Daoy (cell line): ENCODE measurements around the gene NADK2. TPM values are rescaled to one million over a fixed set of nuclear protein-coding genes. Genes with fewer than 3 reads are reported as not detected.

Experiments
- DNase-seq: peaks from one replicate; pipeline ENCODE4 v3.0.0-alpha.2; 2015; ENCODE audit warnings: low read depth
- total RNA-seq: library from RNA; depleted of rRNA; stranded (reverse); fragments of >200 nt; shearing (Covaris generic); gene quantifications from 2 replicates; pipeline ENCODE4 v1.2.3, GENCODE V29; 2014

Gene NADK2
- total RNA-seq, 1 experiment from 2014 or later, result 21.2 TPM

DNA sequence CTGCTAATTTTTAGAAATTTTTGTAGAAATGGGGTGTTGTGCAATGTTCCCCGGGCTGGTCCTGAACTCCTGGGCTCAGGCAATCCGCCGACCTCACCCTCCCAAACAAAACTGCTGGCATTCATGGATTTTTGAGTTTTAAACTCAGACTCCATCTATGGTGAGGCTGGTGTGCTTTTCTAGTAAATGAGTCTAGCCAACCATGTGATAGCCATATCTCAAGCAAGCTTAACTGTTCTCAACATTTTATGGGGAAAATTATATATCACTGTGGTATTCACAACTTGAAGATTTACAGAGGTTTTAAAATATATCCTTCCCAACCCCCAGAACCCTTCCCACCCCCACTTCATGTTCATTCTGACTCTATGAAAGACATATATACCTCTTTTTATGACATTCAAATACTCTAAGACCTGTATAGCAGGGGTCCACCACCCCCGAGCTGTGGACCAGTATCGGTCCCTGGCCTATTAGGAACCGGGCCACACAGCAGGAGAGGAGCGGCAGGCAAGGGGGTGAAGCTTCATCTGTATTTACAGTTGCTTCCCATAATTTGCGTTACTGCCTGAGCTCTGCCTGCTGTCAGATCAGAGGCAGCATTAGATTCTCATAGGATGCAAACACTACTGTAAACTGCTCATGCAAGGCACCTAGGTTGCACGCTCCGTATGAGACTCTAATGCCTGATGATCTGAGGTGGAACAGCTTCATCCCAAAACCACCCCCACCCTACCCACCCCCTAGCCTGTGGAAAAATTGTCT is 4.5 kb upstream of the NADK2 start:
- DNase-seq, result no peak

DNA sequence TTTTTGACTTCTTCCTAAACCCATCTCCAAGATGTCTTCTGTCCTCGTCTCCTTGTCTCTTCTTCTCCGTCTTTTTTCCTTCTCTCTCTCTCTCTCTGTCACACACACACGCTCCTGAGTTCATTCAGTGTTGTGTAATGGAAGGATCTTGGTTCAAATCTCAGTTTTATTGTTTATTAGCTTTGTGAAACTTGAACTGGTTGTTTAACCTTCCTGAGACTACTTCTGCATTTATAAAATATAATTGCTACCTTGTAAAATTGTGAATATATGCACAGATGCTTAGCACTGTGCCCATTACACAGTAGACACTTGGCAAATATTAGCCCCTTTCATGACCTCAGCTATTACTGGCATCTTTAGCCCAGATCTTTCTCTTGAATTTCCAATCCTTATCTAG is 2.4 kb upstream of the NADK2 start:
- DNase-seq, result no peak

DNA sequence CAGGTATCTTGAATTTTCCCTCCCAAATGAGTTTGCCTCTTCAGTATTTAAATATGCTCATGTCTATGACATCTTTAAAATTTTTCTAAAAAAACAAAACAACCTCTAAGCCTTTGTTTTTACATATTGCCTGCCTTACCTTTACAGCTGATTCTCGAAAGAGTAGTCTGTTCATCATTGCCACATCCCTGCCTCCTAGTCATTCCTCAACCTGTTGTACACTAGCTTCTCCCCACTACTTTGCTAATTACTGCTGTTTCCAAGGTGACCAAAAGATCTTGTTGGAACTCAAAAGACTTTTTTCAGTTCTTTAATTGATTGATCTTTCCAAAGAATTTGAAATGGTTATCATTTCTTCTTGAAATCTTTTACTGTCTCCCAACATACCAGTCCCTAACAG is 1.9 kb upstream of the NADK2 start:
- DNase-seq, result no peak

DNA sequence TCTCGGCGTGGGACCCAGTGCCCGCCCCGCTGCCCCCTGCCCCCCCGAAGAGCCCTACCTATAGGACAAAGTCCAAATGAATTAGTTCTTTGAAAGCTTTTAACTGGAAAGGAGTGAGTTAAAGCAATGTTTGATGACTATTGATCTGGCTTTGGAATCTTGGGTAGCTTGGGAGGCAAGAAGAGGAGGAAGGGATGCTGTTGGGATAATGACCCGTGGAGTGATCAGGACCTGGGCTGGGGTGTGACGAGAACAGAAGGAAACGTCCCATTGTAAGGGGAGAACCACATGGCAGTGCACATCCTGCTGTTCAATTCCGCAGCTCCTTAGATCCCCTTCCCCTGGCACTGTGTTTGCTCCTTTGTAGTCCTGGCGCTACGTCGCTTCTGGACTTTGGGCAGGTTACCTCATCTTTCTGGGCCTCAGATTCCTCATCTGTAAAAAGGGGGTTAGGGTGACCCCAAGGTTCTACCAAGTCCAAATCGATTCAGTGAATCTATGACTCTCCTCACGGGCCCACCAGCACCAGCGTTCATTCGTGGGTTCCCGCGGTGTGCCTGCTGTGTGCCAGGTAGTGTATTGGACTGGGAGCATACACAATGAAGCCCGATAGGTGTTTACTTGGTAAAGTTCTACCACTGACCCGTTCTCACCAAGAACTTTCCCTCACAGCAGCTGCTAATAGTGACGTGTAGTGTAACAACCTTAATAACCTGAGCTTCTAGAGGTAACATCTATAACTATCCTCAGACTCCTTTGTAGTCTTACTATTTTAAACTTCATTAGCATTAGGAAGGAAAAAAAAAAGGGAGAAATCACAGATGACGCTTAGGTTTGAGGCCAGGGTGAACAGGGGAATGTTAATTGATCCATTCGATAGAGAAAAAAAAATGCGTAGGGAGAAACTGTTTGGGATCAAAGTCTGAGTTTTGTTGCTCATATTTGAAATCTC is 1.1 kb upstream of the NADK2 start:
- DNase-seq, result no peak

DNA sequence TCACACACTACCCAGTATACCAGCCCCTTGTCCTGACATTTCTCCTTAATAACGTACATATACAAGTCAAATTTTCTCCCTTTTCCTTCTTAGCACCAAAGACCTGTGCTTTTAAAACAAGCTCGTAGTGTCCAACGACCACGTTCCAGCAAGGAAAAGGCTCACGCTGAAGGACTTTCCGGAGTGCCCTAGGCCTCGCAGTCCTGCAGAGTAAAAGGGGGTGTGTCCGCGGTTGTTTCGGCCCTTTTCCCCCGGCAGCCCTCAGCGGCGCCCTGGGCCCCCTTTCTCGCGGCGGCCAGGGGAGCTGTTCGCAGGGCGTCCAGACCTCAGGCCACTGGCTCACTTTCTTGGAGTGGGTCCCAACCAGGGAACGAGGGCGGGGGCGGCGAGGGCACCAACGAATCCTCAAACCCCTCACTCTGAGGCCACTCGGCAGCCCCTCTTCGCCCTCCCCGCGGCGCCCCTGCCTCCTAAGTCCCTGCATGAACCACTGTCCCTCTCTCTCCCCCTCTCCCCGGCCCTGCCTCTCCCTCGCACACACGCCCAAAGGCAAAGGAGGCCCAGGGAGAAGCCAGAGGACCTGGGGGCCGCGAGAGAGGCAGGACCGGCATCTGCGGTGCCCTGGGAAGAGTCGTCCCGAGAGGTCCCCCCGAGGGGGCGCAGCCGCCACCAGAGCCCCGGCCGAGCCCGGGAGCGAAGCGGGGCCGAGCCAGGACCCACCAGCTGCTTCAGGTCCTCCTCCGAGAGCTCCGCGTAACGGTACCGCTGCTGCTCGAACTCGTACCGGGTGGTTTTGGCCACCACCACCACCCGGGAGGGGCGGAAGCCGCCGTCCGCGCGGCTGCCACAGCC is 720 bp downstream of the NADK2 start:
- DNase-seq, result peak; percentile 64

DNA sequence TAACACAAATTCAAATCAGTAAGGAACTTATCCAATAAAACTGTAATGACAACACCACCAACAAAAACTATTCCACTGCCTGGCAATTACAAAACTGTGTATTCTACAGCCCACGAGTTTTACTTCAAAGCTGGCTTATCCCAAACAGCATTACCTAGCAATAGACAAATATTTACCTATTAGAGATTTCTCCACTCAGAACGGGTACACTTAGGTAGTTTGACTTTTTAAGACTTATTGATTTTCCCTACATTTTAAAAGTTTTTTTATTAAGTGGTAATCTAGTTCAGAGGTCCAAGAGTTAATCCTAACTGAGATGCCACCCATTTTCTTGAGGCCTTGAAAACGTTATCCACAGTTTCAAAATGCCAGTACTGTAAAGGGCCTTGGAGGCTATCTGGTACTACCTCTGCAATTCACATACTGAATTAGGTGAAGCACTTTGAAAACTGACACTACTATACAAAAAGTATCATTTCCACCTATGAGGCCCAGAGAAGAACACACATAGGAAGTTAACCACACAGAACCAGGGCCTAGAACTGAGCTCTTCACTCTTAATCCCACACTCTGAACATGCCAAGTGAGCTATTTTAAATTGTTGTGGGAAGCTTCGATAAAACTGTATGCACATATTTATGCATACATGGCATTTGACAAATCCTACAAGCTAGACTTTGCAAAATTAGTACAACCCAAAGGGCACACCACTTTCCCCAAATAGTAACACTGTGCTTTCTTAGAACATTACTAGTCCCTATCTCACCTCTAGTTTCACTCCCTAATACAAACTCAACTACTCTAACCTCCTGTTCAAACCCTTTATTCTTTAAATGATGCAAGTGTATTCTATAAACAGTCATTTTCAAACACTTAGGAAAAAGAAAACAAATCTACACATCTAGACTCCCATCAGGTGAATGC is 2.1 kb downstream of the NADK2 start:
- no peak for DNase-seq

DNA sequence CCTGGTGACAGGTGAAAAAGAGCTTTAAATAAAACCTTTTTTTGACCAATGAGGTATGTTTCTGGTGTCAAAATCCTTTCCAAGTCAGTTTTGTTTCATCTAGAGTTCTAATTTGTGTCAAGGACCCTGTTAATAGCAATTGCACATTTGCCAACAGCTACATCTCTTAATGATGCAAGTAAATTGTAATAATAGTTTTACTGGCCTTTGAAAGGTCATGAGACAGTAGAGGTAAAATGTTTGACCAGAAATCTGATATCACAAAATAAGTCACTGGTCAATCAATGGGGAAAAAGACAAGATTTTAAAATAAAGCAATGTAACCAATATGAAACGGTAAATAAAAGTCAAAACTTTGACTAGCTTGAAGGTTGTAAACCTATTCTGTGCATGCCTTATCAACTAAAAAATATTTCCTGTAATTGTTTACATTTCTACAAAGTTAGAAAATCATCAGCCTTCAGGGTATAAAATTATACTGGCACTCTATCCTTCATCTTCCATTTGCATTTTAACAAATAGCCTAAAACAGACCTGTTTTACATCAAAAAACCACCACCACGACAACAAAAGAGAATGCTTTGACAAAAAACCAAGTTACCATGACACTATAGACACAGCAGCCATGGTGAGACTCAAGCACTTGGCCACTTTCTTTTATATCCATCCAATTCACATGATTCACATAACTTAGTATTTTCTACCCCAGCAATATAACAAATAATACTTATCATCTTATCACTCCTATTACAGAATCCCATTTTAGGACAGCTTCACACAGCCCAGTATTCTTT is 3.0 kb downstream of the NADK2 start:
- DNase-seq, result no peak

DNA sequence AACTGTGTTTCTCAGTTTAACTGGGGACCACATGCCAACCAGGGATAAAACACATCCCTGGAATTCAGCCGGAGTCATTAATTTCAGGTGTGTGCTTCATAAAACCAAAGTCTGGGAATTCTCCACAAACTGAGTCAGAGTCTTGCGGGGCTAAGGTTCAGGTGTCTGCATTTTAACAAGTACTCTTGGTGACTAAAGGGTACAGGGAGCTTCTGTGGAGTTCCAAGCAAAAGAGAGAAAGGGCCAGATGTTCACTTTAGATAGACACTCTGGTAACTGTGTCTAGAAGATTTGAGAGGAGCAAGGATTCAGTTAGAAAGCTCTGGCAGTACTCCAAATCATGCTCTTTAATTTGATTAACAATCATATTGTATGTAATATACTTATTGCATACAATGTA is 4.0 kb downstream of the NADK2 start:
- DNase-seq, result no peak

DNA sequence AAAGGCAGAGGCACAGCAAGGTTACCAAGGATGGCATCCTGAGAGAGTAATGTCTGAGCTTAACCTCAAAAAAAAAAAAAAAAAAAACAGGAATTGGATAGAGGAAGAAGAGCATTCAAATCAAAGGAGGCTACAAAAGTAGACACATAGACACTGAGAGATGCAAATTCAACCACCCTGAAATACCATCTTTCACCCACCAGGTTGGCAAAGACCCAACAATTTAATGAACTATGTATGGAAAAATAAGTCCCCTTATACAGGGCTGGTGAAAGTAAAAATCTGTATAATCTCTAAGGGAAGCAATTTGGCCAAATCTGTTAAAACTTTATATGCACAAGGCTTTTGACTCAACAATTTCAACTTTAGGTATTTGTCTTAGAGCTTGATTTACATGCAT is 4.9 kb downstream of the NADK2 start:
- DNase-seq, result no peak

DNA sequence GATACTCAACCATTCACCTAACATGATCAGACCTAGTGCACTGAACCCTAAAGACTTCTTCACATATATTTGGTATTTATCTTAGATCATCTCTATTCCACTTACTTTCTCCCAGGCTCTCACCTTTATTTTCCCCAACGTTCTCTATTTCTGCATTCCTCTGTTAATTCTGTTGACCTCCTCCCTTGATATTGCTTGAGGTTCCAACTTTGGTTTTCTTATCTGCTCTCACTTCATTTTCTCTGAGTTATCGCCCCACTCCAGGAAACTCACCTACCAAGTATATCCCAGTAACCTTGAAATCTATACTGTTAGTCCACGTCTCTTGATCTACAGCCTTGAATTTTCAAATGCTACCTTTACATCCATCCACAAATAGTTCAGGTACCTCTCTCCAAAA is 9.2 kb downstream of the NADK2 start:
- DNase-seq, result no peak

DNA sequence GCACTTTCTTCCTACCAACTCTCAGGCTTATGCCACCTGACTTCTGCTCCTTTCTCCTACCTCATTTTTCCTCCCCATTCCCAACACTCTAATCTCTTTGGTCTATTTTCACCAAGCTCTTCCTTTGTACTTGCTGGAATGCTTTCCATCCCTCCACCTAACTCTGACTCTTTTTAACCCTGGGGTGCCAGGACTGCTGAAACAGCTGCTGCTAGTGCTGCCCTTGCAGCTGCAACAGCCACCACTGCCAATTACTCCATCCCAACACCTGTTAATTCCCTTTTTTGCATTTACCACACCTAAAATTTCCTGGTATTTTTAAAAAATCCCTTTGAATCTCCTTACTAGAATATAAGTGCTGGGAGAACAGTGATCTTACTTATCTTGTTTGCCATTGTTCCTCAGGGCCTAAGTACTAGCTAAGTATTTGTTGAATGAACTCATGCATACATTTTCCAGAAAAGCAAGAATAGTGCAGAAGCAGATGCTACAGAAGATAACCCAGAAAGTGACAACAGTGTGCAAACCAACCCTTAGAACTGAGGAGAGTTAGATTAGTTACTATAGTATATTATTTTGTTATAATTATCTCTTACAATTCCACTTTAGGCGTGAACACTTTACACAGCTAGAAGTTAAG is 11.5 kb downstream of the NADK2 start:
- DNase-seq, result no peak

DNA sequence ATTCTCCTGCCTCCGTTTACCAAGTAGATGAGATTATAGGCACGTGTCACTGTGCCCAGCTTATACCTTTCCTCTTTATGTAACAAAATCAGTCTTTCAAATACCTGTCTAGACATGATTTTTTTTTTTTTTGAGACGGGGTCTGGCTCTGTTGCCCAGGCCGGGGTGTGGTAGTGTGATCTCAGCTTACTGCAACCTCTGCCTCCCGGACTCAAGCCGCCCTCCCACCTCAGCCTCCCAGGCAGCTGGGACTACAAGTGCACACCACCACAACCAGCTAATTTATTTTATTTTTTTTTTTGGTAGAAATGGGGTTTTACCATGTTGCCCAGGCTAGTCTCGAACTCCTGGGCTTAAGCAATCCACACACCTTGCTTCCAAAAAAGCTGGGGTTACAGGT is 13.2 kb downstream of the NADK2 start:
- DNase-seq, result no peak

DNA sequence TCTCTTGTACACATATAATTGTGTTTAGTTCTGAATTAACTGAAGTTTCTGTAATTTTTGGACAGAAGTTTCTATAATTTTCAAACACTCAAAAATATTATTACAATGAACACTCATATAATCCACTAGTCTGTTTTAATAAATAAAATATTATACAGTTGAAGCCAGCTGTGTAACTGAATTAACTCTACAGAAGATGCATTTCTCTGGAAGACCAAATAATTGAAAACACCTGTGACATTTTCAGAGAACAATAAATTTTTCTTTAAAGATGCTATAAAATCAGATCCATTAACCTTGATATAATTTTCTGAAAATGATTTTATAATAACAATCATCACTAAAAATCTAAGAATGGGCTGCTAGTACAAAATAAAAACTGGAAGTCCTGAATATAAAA is 14.7 kb downstream of the NADK2 start:
- no peak for DNase-seq

DNA sequence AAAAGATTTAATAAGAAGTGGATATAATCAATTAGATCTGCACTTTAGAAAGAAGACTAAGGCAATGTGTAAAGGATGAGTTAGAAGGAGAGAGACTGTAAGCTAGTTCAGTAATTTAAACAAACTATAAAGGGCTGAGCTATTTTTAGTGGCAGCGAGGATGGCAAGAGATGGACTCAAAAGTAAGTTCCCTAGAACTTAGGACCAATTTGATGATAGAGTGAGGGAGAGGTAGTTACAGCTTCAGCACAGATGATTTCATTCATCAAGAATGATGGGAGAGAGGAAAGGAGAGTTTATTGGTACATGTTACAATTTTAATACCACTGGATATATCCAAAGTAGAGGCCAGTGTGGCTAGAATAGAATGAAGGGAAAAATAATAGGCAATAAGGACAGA is 19.1 kb downstream of the NADK2 start:
- no peak for DNase-seq

DNA sequence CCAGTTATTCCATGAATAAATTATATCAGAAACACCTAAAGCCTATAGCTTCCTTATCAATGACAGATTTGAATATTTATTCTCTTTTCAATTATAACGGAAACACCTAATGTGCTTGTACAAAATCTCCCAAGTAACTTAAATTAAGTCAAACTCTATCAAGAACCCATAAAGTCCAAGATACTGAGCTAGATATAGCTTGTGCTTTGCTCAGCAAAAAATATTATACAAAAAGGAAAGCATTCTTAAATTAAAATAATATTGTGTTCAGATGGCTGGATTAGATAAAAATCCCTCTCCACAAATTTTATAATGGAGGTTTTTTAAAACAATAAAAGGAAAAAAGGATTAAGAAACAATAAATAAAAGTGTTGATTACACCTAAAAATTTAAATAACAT is 23.7 kb downstream of the NADK2 start:
- no peak for DNase-seq

DNA sequence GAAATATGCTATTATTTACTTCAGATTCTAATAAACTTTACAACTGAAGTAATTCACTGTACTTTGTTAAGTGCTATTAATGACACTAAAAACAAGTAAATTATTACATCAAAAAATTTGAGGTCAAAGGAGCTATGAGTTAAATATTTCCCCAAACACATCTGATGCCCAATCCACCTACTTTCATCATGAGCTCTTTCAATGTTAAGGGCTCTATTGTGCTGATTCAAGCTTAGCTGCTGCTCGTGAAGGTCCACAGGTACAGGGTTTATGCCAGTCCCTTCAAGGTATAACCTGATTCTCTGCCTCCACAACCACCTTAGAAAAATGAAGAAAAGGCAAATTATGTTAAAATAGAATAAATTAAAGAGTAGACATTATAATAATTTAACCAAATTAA is 24.2 kb downstream of the NADK2 start:
- no peak for DNase-seq

DNA sequence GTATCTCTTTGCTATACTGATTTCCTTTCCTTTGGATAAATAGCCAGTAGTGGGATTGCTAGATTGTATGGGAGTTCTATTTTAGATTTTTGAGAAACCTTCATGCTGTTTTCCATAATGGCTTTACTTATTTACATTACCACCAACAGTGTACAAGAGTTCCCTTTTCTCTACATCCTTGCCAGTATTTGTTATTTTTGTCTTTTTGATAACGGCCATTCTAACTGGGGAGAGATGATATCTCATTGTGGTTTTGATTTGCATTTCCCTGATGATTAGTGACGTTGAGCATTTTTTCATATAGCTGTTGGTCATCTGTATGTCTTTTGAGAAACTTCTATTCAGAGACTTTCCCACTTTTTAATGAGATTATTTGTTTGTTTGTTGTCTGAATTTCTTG is 25.8 kb downstream of the NADK2 start:
- DNase-seq, result no peak

DNA sequence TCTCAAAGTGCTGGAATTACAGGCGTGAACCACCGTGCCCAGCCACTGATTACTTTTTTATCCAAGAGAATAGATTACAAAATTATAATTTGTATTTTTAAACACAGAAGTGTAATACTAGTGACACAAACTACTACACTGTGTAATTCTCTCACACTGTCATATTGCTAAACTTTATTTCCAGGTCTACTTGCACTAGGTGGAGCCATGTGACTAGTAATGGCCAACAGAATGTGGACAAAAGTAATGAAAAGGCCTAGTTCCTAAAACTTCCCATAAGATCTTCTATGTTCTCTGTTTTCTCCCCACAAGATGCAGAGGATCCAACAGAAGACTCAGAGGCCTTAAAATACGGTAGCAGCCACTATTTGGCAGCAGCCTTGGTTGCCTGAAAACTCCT is 27.3 kb downstream of the NADK2 start:
- no peak for DNase-seq

DNA sequence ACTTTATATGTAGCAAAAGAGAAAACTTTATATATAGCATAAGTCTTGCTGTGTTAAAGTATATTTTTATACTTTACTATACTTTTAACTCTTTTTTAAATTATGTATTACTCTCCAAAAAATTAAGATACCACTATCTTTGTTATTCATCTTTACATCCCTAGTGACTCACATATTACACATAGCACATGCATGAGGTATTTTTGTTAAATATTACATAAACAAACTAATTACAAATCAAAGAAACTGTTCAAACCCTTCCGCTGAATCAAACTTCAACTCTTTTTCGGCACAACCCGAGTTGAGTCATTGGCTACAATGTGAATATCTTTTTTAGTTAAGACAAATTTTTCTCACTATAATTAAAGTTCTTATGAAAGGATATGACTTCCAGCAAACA is 32.1 kb downstream of the NADK2 start:
- no peak for DNase-seq

DNA sequence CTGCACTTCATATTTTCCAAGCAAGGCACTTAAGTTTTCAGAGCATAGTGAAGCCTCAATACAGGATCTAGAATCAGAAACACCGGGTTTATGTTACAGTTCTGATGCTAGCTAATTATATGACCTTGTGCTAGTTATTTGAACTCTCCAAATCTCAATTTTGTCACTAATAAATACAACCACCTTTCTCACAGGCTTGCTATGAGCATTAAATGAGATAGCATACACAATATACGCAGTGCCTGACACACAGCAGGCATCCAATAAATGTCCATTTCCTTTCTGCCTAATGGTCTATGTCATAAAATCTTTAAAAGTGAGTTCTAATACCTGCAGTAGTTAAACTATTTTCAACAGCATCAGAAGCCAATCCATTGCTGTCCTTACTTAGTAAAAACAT is 32.9 kb downstream of the NADK2 start:
- no peak for DNase-seq
